ENCODE measurements around the gene GNL2.

DNA sequence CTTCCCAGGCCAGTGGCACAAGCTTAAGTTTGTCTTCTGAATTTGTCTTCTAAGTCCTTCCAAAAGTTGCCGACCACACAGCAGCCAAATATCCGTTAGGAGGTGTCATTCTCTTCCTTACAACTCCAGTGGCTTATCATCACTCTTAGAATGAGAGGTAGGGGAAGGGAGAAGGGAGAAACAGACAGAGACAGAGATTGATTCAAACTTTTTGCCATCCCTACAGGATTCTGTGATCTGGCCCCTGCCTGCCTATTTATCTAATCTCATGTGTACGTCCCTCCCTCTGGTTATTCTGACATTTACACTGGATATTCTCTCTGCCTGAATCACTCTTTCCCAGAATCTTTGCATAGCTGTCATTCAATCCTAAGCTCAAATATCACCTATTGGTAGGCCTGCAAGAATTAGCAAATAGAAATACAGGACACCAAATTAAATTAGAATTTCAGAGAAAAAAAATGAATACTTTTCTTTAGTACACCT, 488 bp upstream of the GNL2 start:
- TF ChIP-seq, protein P1, sequence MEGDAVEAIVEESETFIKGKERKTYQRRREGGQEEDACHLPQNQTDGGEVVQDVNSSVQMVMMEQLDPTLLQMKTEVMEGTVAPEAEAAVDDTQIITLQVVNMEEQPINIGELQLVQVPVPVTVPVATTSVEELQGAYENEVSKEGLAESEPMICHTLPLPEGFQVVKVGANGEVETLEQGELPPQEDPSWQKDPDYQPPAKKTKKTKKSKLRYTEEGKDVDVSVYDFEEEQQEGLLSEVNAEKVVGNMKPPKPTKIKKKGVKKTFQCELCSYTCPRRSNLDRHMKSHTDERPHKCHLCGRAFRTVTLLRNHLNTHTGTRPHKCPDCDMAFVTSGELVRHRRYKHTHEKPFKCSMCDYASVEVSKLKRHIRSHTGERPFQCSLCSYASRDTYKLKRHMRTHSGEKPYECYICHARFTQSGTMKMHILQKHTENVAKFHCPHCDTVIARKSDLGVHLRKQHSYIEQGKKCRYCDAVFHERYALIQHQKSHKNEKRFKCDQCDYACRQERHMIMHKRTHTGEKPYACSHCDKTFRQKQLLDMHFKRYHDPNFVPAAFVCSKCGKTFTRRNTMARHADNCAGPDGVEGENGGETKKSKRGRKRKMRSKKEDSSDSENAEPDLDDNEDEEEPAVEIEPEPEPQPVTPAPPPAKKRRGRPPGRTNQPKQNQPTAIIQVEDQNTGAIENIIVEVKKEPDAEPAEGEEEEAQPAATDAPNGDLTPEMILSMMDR (IDR thresholded peaks at IDR 0.05; ENCODE audit: low read depth, low read length, poor library complexity, severe bottlenecking) = no peak
- TF ChIP-seq EZH2phosphoT487 (IDR thresholded peaks at IDR 0.05; ENCODE audit: borderline replicate concordance, low read length) = no peak

All from DOHH2 (cell line).